Measurements from ENCODE around the gene FOXF2. TPM values are rescaled to one million over a fixed set of nuclear protein-coding genes. Genes with fewer than 3 reads are reported as not detected.
"Not testable (repeated sequence)": the region's sequence is repeated elsewhere in the genome, so short reads cannot be mapped to it uniquely, and the experiment has no call there.

Gene FOXF2
- not detected in 2 replicates for total RNA-seq

- DNase-seq (ENCODE audit: extremely low read depth, low read depth, low spot score): no peak
Measured at GRCh38 chr6:1389369-1390132, at the start of gene FOXF2. TSS of gene FOXF2 (plus strand) at chr6:1389576. CDS start at chr6:1389948, 372 bp downstream.

GRCh38 chr6:1346101-1346500 lies 43.3 kb upstream of the FOXF2 start:
- no peak for DNase-seq (ENCODE audit: extremely low read depth, low read depth, low spot score)

- DNase-seq (ENCODE audit: extremely low read depth, low read depth, low spot score): no peak
Measured at GRCh38 chr6:1346558-1347091, 42.8 kb upstream of the FOXF2 start.

GRCh38 chr6:1347161-1347560 lies 42.2 kb upstream of the FOXF2 start:
- DNase-seq (ENCODE audit: extremely low read depth, low read depth, low spot score): no peak

- no peak for DNase-seq (ENCODE audit: extremely low read depth, low read depth, low spot score)
Measured at GRCh38 chr6:1348675-1349074, 40.7 kb upstream of the FOXF2 start.

GRCh38 chr6:1349655-1350054 lies 39.7 kb upstream of the FOXF2 start:
- no peak for DNase-seq (ENCODE audit: extremely low read depth, low read depth, low spot score)

GRCh38 chr6:1351381-1352008 lies 37.9 kb upstream of the FOXF2 start:
- no peak for DNase-seq (ENCODE audit: extremely low read depth, low read depth, low spot score)

- DNase-seq (ENCODE audit: extremely low read depth, low read depth, low spot score): not testable (repeated sequence)
Measured at GRCh38 chr6:1355068-1355467, 34.3 kb upstream of the FOXF2 start.

GRCh38 chr6:1361717-1362116 lies 27.7 kb upstream of the FOXF2 start:
- not testable (repeated sequence) for DNase-seq (ENCODE audit: extremely low read depth, low read depth, low spot score)

GRCh38 chr6:1362643-1363042 lies 26.7 kb upstream of the FOXF2 start:
- DNase-seq (ENCODE audit: extremely low read depth, low read depth, low spot score): no peak

GRCh38 chr6:1363298-1363697 lies 26.1 kb upstream of the FOXF2 start:
- DNase-seq (ENCODE audit: extremely low read depth, low read depth, low spot score): no peak

- no peak for DNase-seq (ENCODE audit: extremely low read depth, low read depth, low spot score)
Measured at GRCh38 chr6:1363729-1364572, 25.4 kb upstream of the FOXF2 start.

- no peak for DNase-seq (ENCODE audit: extremely low read depth, low read depth, low spot score)
Measured at GRCh38 chr6:1364791-1365190, 24.6 kb upstream of the FOXF2 start.

- DNase-seq (ENCODE audit: extremely low read depth, low read depth, low spot score): no peak
Measured at GRCh38 chr6:1365686-1366085, 23.7 kb upstream of the FOXF2 start.

GRCh38 chr6:1367771-1368170 lies 21.6 kb upstream of the FOXF2 start:
- no peak for DNase-seq (ENCODE audit: extremely low read depth, low read depth, low spot score)

- no peak for DNase-seq (ENCODE audit: extremely low read depth, low read depth, low spot score)
Measured at GRCh38 chr6:1368940-1369339, 20.4 kb upstream of the FOXF2 start.

GRCh38 chr6:1369695-1370094 lies 19.7 kb upstream of the FOXF2 start:
- DNase-seq (ENCODE audit: extremely low read depth, low read depth, low spot score): not testable (repeated sequence)

- no peak for DNase-seq (ENCODE audit: extremely low read depth, low read depth, low spot score)
Measured at GRCh38 chr6:1371933-1372332, 17.4 kb upstream of the FOXF2 start.

- no peak for DNase-seq (ENCODE audit: extremely low read depth, low read depth, low spot score)
Measured at GRCh38 chr6:1372690-1373089, 16.7 kb upstream of the FOXF2 start.

GRCh38 chr6:1376653-1377052 lies 12.7 kb upstream of the FOXF2 start:
- DNase-seq (ENCODE audit: extremely low read depth, low read depth, low spot score): no peak

- DNase-seq (ENCODE audit: extremely low read depth, low read depth, low spot score): no peak
Measured at GRCh38 chr6:1377526-1377925, 11.8 kb upstream of the FOXF2 start.

Data from glomerular endothelial cell (primary cell).